Hepatocyte (in vitro differentiated cells): ENCODE measurements around the gene MTFR2. TPM values are rescaled to one million over a fixed set of nuclear protein-coding genes. Genes with fewer than 3 reads are reported as not detected.

ENCODE experiments used
- DNase-seq: peaks from one replicate; pipeline ENCODE4 v3.0.0-alpha.2; 2016; ENCODE audit warnings: low spot score
- H2AFZ ChIP-seq: fragments of 200-600 bp; sonication (generic); 2 replicates; pipeline ENCODE4 v1.6.0; 2016; ENCODE audit warnings: antibody characterized with exemption, mild to moderate bottlenecking
- H3K27ac ChIP-seq: fragments of 200-600 bp; sonication (generic); 2 replicates; pipeline ENCODE4 v1.5.1; 2016; ENCODE audit warnings: mild to moderate bottlenecking
- H3K27me3 ChIP-seq: fragments of 200-600 bp; sonication (generic); 2 replicates; pipeline ENCODE4 v1.6.1; 2016
- H3K36me3 ChIP-seq: fragments of 200-600 bp; sonication (generic); replicated peaks from 2 replicates; pipeline ENCODE4 v1.5.1; 2016; ENCODE audit warnings: low read depth; ENCODE audit not compliant: insufficient read depth
- H3K4me1 ChIP-seq: fragments of 200-600 bp; sonication (generic); 2 replicates; pipeline ENCODE4 v1.5.1; 2016; ENCODE audit warnings: mild to moderate bottlenecking, moderate library complexity; ENCODE audit not compliant: insufficient read depth
- H3K4me2 ChIP-seq: fragments of 200-600 bp; sonication (generic); 2 replicates; pipeline ENCODE4 v1.6.0; 2016
- H3K4me3 ChIP-seq: fragments of 200-600 bp; sonication (generic); 2 replicates; pipeline ENCODE4 v1.5.1; 2016; ENCODE audit warnings: mild to moderate bottlenecking
- H3K79me2 ChIP-seq: fragments of 200-600 bp; sonication (generic); 2 replicates; pipeline ENCODE4 v1.6.0; 2017; ENCODE audit warnings: mild to moderate bottlenecking
- H3K9me2 ChIP-seq: fragments of 200-600 bp; sonication (generic); replicated peaks from 2 replicates; pipeline ENCODE4 v1.6.0; 2017; ENCODE audit warnings: mild to moderate bottlenecking; ENCODE audit not compliant: insufficient read depth
- H3K9me3 ChIP-seq: fragments of 200-600 bp; sonication (generic); 2 replicates; pipeline ENCODE4 v1.5.1; 2016; ENCODE audit warnings: low read depth, mild to moderate bottlenecking
- H4K20me1 ChIP-seq: fragments of 200-600 bp; sonication (generic); 2 replicates; pipeline ENCODE4 v1.6.0; 2016; ENCODE audit warnings: mild to moderate bottlenecking; ENCODE audit not compliant: insufficient read depth, poor library complexity, severe bottlenecking
- CTCF ChIP-seq: fragments of 200-600 bp; sonication (generic); IDR thresholded peaks from 2 replicates; pipeline ENCODE4 v1.5.1; 2016; ENCODE audit warnings: antibody characterized with exemption, mild to moderate bottlenecking; ENCODE audit not compliant: poor library complexity
- EZH2 ChIP-seq: fragments of 200-600 bp; sonication (generic); IDR thresholded peaks from 2 replicates; pipeline ENCODE4 v1.6.1; 2016; ENCODE audit warnings: antibody characterized with exemption, mild to moderate bottlenecking, borderline replicate concordance
- EZH2phosphoT487 ChIP-seq: fragments of 200-600 bp; sonication (generic); IDR thresholded peaks from one replicate; pipeline ENCODE4 v1.6.1; 2018; ENCODE audit warnings: antibody characterized with exemption, mild to moderate bottlenecking, low read depth, moderate library complexity; ENCODE audit not compliant: unreplicated experiment, severe bottlenecking
- WGBS: methylation state at CpG from one replicate; pipeline ENCODE4 v1.1.6; 2016; ENCODE audit warnings: low lambda C conversion rate; ENCODE audit errors: missing lambda C conversion rate; 5-methylcytosine and 5-hydroxymethylcytosine counted together
- polyA plus RNA-seq: library from polyadenylated mRNA; unstranded; fragments of >200 nt; fragmentation: Nextera tagmentation; extraction: Ambion mirVana; gene quantifications from 2 replicates; pipeline ENCODE4 v1.2.1, GENCODE V29; 2016
- total RNA-seq: library from RNA; depleted of rRNA; stranded (reverse); fragments of >200 nt; gene quantifications from 2 replicates; pipeline ENCODE4 v1.2.3, GENCODE V29; 2014

MTFR2 gene
- total and polyA plus RNA-seq, 2 experiments from 2014 or later, result 0.43 to 0.69 TPM

GRCh38 chr6:136265101-136265500 is 15.0 kb upstream of the MTFR2 start:
- H3K9me3 ChIP-seq, result no peaks in the 10 kb centered on the region
- no peak overlapping the region for H3K27ac ChIP-seq
- H3K4me3 ChIP-seq, result no peak overlapping the region
- peaks cover 77% of the 10 kb centered on the region for H3K79me2 ChIP-seq
- H3K4me1 ChIP-seq, result no peaks in the 10 kb centered on the region
- WGBS, result 100% methylated on average over 1 of the region's 1 CpG
- H3K9me2 ChIP-seq, result no peaks in the 10 kb centered on the region
- peaks cover 16% of the 10 kb centered on the region for H3K36me3 ChIP-seq
- peaks cover 69% of the 10 kb centered on the region for H4K20me1 ChIP-seq
- no peak overlapping the region for H3K4me2 ChIP-seq
- no peaks in the 10 kb centered on the region for H3K27me3 ChIP-seq
- TF ChIP-seq EZH2phosphoT487 (no peak), EZH2 (no peak), CTCF (no peak)
- no peak overlapping the region for H2AFZ ChIP-seq
- no peak for DNase-seq

DNA sequence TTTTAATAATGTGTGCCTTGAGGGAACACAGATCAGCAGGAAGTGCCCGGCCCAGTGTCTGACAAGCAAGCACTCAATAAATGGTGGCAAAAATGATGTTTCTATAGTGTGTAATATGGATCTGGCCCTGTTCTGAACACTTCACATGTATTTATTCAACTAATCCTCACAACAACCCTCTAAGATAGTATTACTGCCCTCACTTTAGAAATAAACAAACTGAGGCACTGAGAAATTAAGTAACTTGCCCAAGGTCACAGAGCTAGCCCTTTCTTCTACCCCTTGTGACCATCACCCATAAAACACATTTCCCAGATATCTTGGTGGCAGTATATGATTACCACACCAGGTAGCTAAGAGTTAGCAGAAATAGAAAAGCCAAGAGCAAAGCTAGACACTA is 12.8 kb upstream of the MTFR2 start:
- Histone ChIP-seq H3K4me3 (no peak overlapping the region), H3K79me2 (peaks cover 55% of the 10 kb centered on the region), H3K27ac (no peak overlapping the region), H3K9me2 (no peaks in the 10 kb centered on the region), H3K4me1 (no peaks in the 10 kb centered on the region), H3K27me3 (no peaks in the 10 kb centered on the region), H3K4me2 (no peak overlapping the region), H2AFZ (no peak overlapping the region), H3K36me3 (peaks cover 16% of the 10 kb centered on the region), H3K9me3 (no peaks in the 10 kb centered on the region), H4K20me1 (peaks cover 75% of the 10 kb centered on the region)
- no peak for TF ChIP-seq CTCF
- no peak for TF ChIP-seq EZH2
- TF ChIP-seq EZH2phosphoT487, result no peak
- 72% methylated on average over 1 of the region's 1 CpG for WGBS
- DNase-seq, result no peak

GRCh38 chr6:136254851-136255466 is 4.8 kb upstream of the MTFR2 start:
- no peak overlapping the region for H3K4me2 ChIP-seq
- no peak overlapping the region for H2AFZ ChIP-seq
- H3K36me3 ChIP-seq, result no peaks in the 10 kb centered on the region
- no peaks in the 10 kb centered on the region for H3K4me1 ChIP-seq
- no peak for DNase-seq
- no peak for TF ChIP-seq EZH2
- no peak for TF ChIP-seq CTCF
- TF ChIP-seq EZH2phosphoT487, result no peak
- no peaks in the 10 kb centered on the region for H3K27me3 ChIP-seq
- H3K79me2 ChIP-seq, result no peaks in the 10 kb centered on the region
- H3K4me3 ChIP-seq, result no peak overlapping the region
- H3K9me2 ChIP-seq, result no peaks in the 10 kb centered on the region
- no peaks in the 10 kb centered on the region for H3K9me3 ChIP-seq
- H4K20me1 ChIP-seq, result peaks cover 16% of the 10 kb centered on the region
- H3K27ac ChIP-seq, result no peak overlapping the region

DNA sequence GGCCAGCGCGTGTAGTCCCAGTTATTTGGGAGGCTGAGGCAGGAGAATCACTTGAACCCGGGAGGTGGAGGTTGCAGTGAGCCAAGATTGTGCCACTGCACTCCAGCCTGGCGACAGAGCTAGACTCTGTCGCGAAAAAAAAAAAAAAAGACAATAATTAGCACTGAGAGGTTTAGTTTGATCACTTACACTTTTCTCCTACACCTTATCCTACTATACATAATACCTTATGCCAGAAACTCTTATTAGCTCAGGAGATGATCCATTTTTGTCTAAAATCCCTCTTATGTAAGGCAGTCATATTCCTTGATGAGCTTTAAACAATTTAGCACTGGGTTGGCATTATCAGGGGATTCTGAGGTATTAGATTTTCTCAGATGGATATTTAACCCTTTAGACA is 3.6 kb upstream of the MTFR2 start:
- H2AFZ ChIP-seq, result no peak overlapping the region
- H3K36me3 ChIP-seq, result no peaks in the 10 kb centered on the region
- H4K20me1 ChIP-seq, result peaks cover 5% of the 10 kb centered on the region
- H3K4me2 ChIP-seq, result no peak overlapping the region
- no peak for TF ChIP-seq EZH2
- TF ChIP-seq EZH2phosphoT487, result no peak
- no peak for TF ChIP-seq CTCF
- no peak overlapping the region for H3K4me3 ChIP-seq
- DNase-seq, result no peak
- no peaks in the 10 kb centered on the region for H3K9me3 ChIP-seq
- 91% methylated on average over 6 of the region's 6 CpGs for WGBS
- H3K9me2 ChIP-seq, result no peaks in the 10 kb centered on the region
- no peaks in the 10 kb centered on the region for H3K4me1 ChIP-seq
- H3K79me2 ChIP-seq, result no peaks in the 10 kb centered on the region
- H3K27ac ChIP-seq, result no peak overlapping the region
- H3K27me3 ChIP-seq, result no peaks in the 10 kb centered on the region
